Mesothelial cell of epicardium (in vitro differentiated cells): ENCODE measurements around the gene DDX49. TPM values are rescaled to one million over a fixed set of nuclear protein-coding genes. Genes with fewer than 3 reads are reported as not detected.

ENCODE experiments used
- DNase-seq, 2 experiments: peaks; one replicate each; pipeline ENCODE4 v3.0.0; 2021; ENCODE audit warnings: low spot score in 2 of 2; ENCODE audit not compliant: unreplicated experiment in 2 of 2
- H3K27ac Mint-ChIP-seq: 2 replicates; pipeline ENCODE4 v1.8.0; 2021; ENCODE audit warnings: mixed read lengths
- H3K27me3 Mint-ChIP-seq: 2 replicates; pipeline ENCODE4 v1.8.0; 2021; ENCODE audit warnings: low read depth, mixed read lengths
- H3K36me3 Mint-ChIP-seq: 2 replicates; pipeline ENCODE4 v1.8.0; 2021; ENCODE audit warnings: mixed read lengths
- H3K4me1 Mint-ChIP-seq: 2 replicates; pipeline ENCODE4 v1.8.0; 2021; ENCODE audit warnings: mixed read lengths
- H3K4me3 Mint-ChIP-seq: 2 replicates; pipeline ENCODE4 v1.8.0; 2021; ENCODE audit warnings: mild to moderate bottlenecking, moderate library complexity, mixed read lengths
- H3K9me3 Mint-ChIP-seq: 2 replicates; pipeline ENCODE4 v1.8.0; 2021; ENCODE audit warnings: mixed read lengths
- CTCF ChIP-seq: fragments of 200-600 bp; sonication (generic); IDR thresholded peaks from one replicate; pipeline ENCODE4 v1.5.0; 2021; ENCODE audit warnings: antibody characterized with exemption; ENCODE audit not compliant: unreplicated experiment
- total RNA-seq: library from RNA; stranded (reverse); gene quantifications from 3 replicates; pipeline ENCODE4 v1.2.1, GENCODE V29; 2021

Gene DDX49
- total RNA-seq, 1 donor from 2014 or later, result 46.1 TPM

DNA sequence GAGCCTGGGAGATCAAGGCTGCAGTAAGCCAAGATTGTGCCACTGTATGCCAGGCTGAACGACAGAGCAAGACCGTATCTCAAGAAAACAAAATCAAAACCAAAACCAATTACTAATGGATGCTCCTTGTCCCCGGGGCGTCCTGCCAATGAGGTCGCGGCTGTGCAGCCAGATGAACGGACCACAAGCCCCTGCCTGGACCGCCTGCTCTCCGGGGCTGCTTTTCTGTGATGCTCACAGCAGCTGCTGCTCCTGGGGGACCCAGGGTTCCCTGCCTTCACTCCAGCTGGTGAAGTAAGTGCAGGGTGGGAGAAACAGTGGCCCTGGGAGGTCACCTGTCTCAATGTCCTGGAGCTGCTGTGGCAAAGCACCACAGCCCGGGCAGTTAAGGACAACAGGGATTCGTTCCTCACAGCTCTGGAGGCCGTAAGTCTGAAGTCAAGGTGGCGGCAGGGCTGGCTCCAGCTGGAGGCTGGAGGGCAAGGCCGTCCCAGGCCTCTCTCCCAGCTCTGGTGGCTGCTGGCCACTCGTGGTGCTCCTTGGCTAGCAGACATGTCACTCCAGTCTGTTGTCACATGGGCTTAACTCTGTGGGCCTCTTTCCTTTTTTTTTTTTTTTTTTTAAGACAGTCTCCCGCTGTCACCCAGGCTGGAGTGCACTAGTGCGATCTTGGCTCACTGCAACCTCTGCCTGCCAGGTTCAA, 10.4 kb upstream of the DDX49 start:
- Mint-ChIP-seq H3K4me1 (no peaks in the 10 kb centered on the region), H3K4me3 (no peak overlapping the region), H3K9me3 (no peaks in the 10 kb centered on the region), H3K36me3 (peaks cover 16% of the 10 kb centered on the region), H3K27me3 (no peaks in the 10 kb centered on the region), H3K27ac (no peak overlapping the region)
- no peak for DNase-seq
- no peak for TF ChIP-seq CTCF

DNA sequence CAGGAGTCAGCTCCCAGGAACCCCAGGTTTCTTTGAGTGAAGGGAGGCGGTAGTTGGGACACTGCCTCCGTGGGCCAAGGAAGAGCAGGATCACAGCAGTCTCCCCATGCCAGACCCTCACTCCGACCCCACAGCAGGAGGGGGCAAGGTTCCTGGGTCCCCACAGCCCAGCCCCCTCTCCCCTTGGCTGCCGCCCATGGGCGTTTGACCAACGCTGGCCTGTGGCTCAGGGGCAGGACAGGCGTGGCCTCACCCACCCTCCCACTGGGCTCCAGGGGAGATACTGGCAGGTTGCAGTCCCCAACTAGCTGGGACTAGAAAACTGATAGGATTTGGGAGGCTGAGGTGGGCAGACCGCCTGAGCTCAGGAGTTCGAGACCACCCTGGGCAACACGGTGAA, 9.5 kb upstream of the DDX49 start:
- Mint-ChIP-seq H3K36me3 (peaks cover 17% of the 10 kb centered on the region), H3K27ac (no peak overlapping the region), H3K9me3 (no peaks in the 10 kb centered on the region), H3K4me3 (no peak overlapping the region), H3K27me3 (no peaks in the 10 kb centered on the region), H3K4me1 (no peaks in the 10 kb centered on the region)
- no peak for DNase-seq
- TF ChIP-seq CTCF, result no peak

DNA sequence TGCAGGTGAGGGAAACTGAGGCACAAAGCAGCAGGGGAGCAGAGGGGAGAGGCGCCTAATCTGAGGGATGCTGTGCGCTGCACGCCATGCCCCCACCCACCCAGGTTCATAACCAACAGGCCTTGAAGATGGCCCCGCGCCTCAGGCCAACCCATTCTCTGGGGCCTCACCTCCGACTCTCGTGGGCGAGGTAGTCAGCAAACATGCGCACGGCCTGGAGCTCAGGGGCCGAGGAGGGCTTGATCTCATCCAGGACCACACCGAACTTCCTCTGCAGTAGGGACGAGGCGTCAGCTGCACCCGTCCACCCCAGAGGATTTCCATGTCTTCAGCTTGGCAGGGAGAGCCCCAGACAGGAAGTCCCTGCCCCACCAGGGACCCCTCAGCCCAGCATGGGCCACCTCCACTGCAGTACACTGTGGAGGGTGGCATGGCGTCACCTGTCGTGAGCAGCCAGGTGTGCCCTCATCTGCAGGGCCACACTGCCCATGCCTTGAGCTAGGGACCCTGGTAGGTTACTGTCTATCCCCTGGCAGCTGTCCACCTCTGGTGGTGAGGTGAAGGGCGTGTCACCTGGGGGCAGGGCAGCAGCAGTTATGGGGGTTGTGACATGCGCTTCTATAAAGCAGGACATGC, 8.6 kb upstream of the DDX49 start:
- no peak for TF ChIP-seq CTCF
- no peaks in the 10 kb centered on the region for H3K9me3 Mint-ChIP-seq
- H3K4me1 Mint-ChIP-seq, result no peaks in the 10 kb centered on the region
- no peak overlapping the region for H3K27ac Mint-ChIP-seq
- no peaks in the 10 kb centered on the region for H3K27me3 Mint-ChIP-seq
- DNase-seq, result no peak
- no peak overlapping the region for H3K4me3 Mint-ChIP-seq
- H3K36me3 Mint-ChIP-seq, result peaks cover 18% of the 10 kb centered on the region

DNA sequence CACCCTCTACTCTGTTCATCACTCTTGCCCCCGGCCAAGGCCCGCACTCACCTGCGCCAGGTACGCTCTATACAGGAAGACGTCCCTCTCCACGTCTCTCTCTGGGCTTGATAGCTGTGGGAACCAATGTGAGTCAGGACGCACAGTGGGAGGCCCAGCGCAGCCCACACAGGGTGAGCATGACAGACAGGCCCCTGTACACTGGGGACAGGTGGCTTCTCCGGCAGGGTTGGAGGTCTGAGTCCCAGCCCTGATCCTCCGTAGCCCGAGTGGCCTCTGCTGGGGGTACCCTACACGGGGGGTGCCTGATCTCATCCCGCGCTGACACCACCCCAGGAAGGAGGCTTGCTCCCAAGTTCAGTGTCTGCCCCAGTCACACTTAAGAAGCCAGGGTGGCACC, 6.6 kb upstream of the DDX49 start:
- H3K27me3 Mint-ChIP-seq, result no peaks in the 10 kb centered on the region
- H3K4me1 Mint-ChIP-seq, result peaks cover 9% of the 10 kb centered on the region
- H3K4me3 Mint-ChIP-seq, result no peak overlapping the region
- DNase-seq, result no peak
- TF ChIP-seq CTCF, result no peak
- no peak overlapping the region for H3K27ac Mint-ChIP-seq
- peaks cover 21% of the 10 kb centered on the region for H3K36me3 Mint-ChIP-seq
- no peaks in the 10 kb centered on the region for H3K9me3 Mint-ChIP-seq

DNA sequence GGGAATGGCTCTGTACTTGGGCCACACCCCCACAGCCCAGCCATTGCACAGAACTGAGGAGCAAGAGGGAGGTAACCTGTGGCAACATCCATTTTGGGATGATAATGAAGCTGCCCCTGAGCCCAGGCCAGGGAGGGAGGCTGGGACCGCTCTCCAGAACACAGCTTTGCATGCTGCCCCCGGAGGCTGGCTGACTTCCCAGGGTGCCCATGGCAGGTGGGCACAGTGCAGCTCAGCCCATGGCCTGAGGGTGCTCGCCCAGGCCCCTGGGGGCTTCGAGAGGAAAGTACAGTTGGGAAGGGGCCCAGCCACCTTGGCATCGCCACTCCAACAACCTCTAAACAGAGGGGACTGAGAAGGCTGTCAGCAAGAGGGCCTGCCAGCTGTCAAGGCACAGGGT, 6.0 kb upstream of the DDX49 start:
- Mint-ChIP-seq H3K27ac (no peak overlapping the region), H3K27me3 (no peaks in the 10 kb centered on the region), H3K36me3 (peaks cover 21% of the 10 kb centered on the region), H3K4me1 (peaks cover 13% of the 10 kb centered on the region), H3K9me3 (no peaks in the 10 kb centered on the region), H3K4me3 (no peak overlapping the region)
- no peak for DNase-seq
- no peak for TF ChIP-seq CTCF
